Upper lobe of left lung (tissue), 6 donors: ENCODE results near the gene LHB. TPM values are rescaled to one million over a fixed set of nuclear protein-coding genes. Genes with fewer than 3 reads are reported as not detected.

Experiments
- ATAC-seq, 2 donors: fragments of 200-7000 bp; cut with Tn5 transposase; one replicate each; pipeline ENCODE4 v1.9.1; 2022; ENCODE audit warnings: mild to moderate bottlenecking in 2 of 2, moderate library complexity in 2 of 2; ENCODE audit not compliant: low FRiP score in 2 of 2
- DNase-seq, 2 donors: peaks; one replicate each; pipeline ENCODE4 v3.0.0-alpha.2; 2019 to 2020
- H3K27ac ChIP-seq, 4 donors: fragments of 200-600 bp; sonication (generic); one replicate each; pipeline ENCODE4 v1.5.1; 2016 to 2019
- H3K27me3 ChIP-seq, 4 donors: fragments of 200-600 bp; sonication (generic); one replicate each; pipeline ENCODE4 v1.5.1; 2017 to 2019
- H3K36me3 ChIP-seq, 4 donors: fragments of 200-600 bp; sonication (generic); one replicate each; pipeline ENCODE4 v1.5.1; 2016 to 2019
- H3K4me1 ChIP-seq, 4 donors: fragments of 200-600 bp; sonication (generic); one replicate each; pipeline ENCODE4 v1.5.1; 2018 to 2019
- H3K4me3 ChIP-seq, 4 donors: fragments of 200-600 bp; sonication (generic); one replicate each; pipeline ENCODE4 v1.5.1; 2017 to 2019; ENCODE audit warnings: mild to moderate bottlenecking in 2 of 4, moderate library complexity in 1 of 4
- H3K9me3 ChIP-seq, 4 donors: fragments of 200-600 bp; sonication (generic); one replicate each; pipeline ENCODE4 v1.5.1; 2018 to 2019
- CTCF ChIP-seq, 6 experiments: fragments of 450-650 bp in 4 of 6; fragments of 200-600 bp in 2 of 6; sonication (generic) in 2 of 6; IDR thresholded peaks; one replicate each; pipeline ENCODE4 v1.5.1; 2016 to 2019; ENCODE audit warnings: antibody characterized with exemption in 6 of 6
- EP300 ChIP-seq, 4 donors: sonication (generic); formaldehyde crosslinking; IDR thresholded peaks; one replicate each; pipeline ENCODE4 v1.5.1; 2017; ENCODE audit warnings: antibody characterized with exemption in 4 of 4, control low read depth in 2 of 4
- POLR2A ChIP-seq, 4 donors: fragments of 450-650 bp; IDR thresholded peaks; one replicate each; pipeline ENCODE4 v1.5.1; 2016 to 2017; ENCODE audit warnings: antibody characterized with exemption in 4 of 4, mild to moderate bottlenecking in 2 of 4
- POLR2AphosphoS5 ChIP-seq, 2 donors: sonication (generic); formaldehyde crosslinking; IDR thresholded peaks; one replicate each; pipeline ENCODE4 v1.5.1; 2017; ENCODE audit warnings: antibody characterized with exemption in 2 of 2
- WGBS, 2 donors: methylation state at CpG; one replicate each; pipeline ENCODE4 v1.1.5; 2017 to 2018; 5-methylcytosine and 5-hydroxymethylcytosine counted together
- total RNA-seq, 6 donors: library from RNA; depleted of rRNA in 4 of 6; stranded (reverse); fragments of >200 nt in 4 of 6; gene quantifications; one replicate each; pipeline versions ENCODE4 v1.1.0 to v1.2.1, GENCODE V29; 2016 to 2021
- donor health status: DM: no; HTN: no; CAD: no; lungs with moderate emphysema.
- donor health status: DM: no; HTN: yes; CAD: no; lungs with severe emphysema.

LHB gene
- total RNA-seq, 6 donors from 2014 or later, result 0.77 TPM; not detected in 5

- H3K36me3 ChIP-seq, result peaks cover 20 to 83% (median 57%) of the 10 kb centered on the region in 4 donors
- TF ChIP-seq POLR2AphosphoS5 (IDR thresholded peaks at IDR 0.05) (peak in 1 of 2 donors; percentile 48), EP300 (IDR thresholded peaks at IDR 0.05) (no peak), POLR2A (IDR thresholded peaks at IDR 0.05) (no peak), CTCF (IDR thresholded peaks at IDR 0.05) (peak; percentile 81 to 95 (median 89))
These were observed 45.9 kb downstream of the LHB start for GRCh38 chr19:48970923-48971395.

GRCh38 chr19:48970139-48970766 is 46.6 kb downstream of the LHB start:
- Histone ChIP-seq H3K27ac (peak overlapping the region in 1 of 4 donors; percentile 64), H3K4me3 (no peak overlapping the region), H3K27me3 (no peaks in the 10 kb centered on the region), H3K36me3 (peaks cover 21 to 83% (median 58%) of the 10 kb centered on the region in 4 donors), H3K9me3 (no peaks in the 10 kb centered on the region), H3K4me1 (peaks cover 22 to 37% (median 24%) of the 10 kb centered on the region in 4 donors)
- WGBS, 2 donors, result 91 to 93% methylated on average over 23 of the region's 23 CpGs
- no peak for TF ChIP-seq CTCF (IDR thresholded peaks at IDR 0.05)
- TF ChIP-seq POLR2AphosphoS5 (IDR thresholded peaks at IDR 0.05), result no peak
- no peak for TF ChIP-seq EP300 (IDR thresholded peaks at IDR 0.05)
- TF ChIP-seq POLR2A (IDR thresholded peaks at IDR 0.05), result no peak
- DNase-seq, result peak in 1 of 2 donors; percentile 69
- no peak for ATAC-seq

More at GRCh38 chr19:48970923-48971395, 45.9 kb downstream of the LHB start:
- ATAC-seq (peak; percentile 81 to 84), DNase-seq (peak; percentile 86 to 87)
- H3K27ac ChIP-seq, result peak overlapping the region in 1 of 4 donors; percentile 64
- WGBS, 2 donors, result 11 to 17% methylated on average over 15 to 19 of the region's 19 CpGs
- H3K4me3 ChIP-seq, result no peak overlapping the region
- H3K9me3 ChIP-seq, result no peaks in the 10 kb centered on the region
- no peaks in the 10 kb centered on the region for H3K27me3 ChIP-seq
- H3K4me1 ChIP-seq, result peaks cover 22 to 37% (median 24%) of the 10 kb centered on the region in 4 donors

- TF ChIP-seq EP300 (IDR thresholded peaks at IDR 0.05) (no peak), CTCF (IDR thresholded peaks at IDR 0.05) (no peak), POLR2AphosphoS5 (IDR thresholded peaks at IDR 0.05) (no peak), POLR2A (IDR thresholded peaks at IDR 0.05) (no peak)
- Histone ChIP-seq H3K36me3 (peaks cover 21 to 79% (median 55%) of the 10 kb centered on the region in 4 donors), H3K27ac (peak overlapping the region in 1 of 4 donors; percentile 88), H3K9me3 (no peaks in the 10 kb centered on the region), H3K27me3 (no peaks in the 10 kb centered on the region), H3K4me1 (peaks cover 26 to 41% (median 28%) of the 10 kb centered on the region in 4 donors), H3K4me3 (no peak overlapping the region)
- 94 to 96% methylated on average over 42 to 44 of the region's 45 CpGs for WGBS, 2 donors
- ATAC-seq, result no peak
- peak in 1 of 2 donors; percentile 87 for DNase-seq
These were observed 47.4 kb downstream of the LHB start for GRCh38 chr19:48969276-48970138.

GRCh38 chr19:48968813-48969218 is 48.1 kb downstream of the LHB start:
- Histone ChIP-seq H3K36me3 (peaks cover 15 to 72% (median 48%) of the 10 kb centered on the region in 4 donors), H3K9me3 (no peaks in the 10 kb centered on the region), H3K4me1 (peaks cover 33 to 47% (median 35%) of the 10 kb centered on the region in 4 donors), H3K27me3 (no peaks in the 10 kb centered on the region), H3K4me3 (no peak overlapping the region), H3K27ac (peak overlapping the region in 3 of 4 donors; percentile 88 to 98 (median 93))
- DNase-seq (peak in 1 of 2 donors; percentile 61), ATAC-seq (no peak)
- no peak for TF ChIP-seq POLR2AphosphoS5 (IDR thresholded peaks at IDR 0.05)
- TF ChIP-seq EP300 (IDR thresholded peaks at IDR 0.05), result no peak
- no peak for TF ChIP-seq POLR2A (IDR thresholded peaks at IDR 0.05)
- TF ChIP-seq CTCF (IDR thresholded peaks at IDR 0.05), result no peak
- 82 to 87% methylated on average over 8 to 15 of the region's 15 CpGs for WGBS, 2 donors
